IMR-90 (cell line): ENCODE measurements around the gene OPA3. TPM values are rescaled to one million over a fixed set of nuclear protein-coding genes. Genes with fewer than 3 reads are reported as not detected.

Experiments used
- ATAC-seq: fragments of 200-7000 bp; cut with Tn5 transposase; 2 replicates; pipeline ENCODE4 v1.9.1; 2020; ENCODE audit warnings: low read depth, mild to moderate bottlenecking, moderate library complexity
- BruUV-seq: library from RNA; stranded (reverse); fragments of 400-500 nt; replicated peaks from 2 replicates; lab custom pipeline; 2021; lab: Mats Ljungman, UMichigan
- CTCF ChIA-PET: fragments of 300-600 bp; formaldehyde crosslinking; extraction: SDS; loops from one replicate; lab custom pipeline; 2021; ENCODE audit warnings: antibody characterized with exemption; lab: Yijun Ruan, JAX
- POLR2A ChIA-PET: fragments of 300-600 bp; sonication (Branson Sonifier 250); formaldehyde crosslinking; loops from one replicate; lab custom pipeline; 2022; ENCODE audit warnings: antibody characterized with exemption; ENCODE audit not compliant: unreplicated experiment; lab: Charles Lee
- DNase-seq: peaks from one replicate; pipeline ENCODE4 v3.0.0; 2013
- H2AFZ ChIP-seq: replicated peaks from 2 replicates; pipeline ENCODE3; 2013; ENCODE audit warnings: low read length, mild to moderate bottlenecking; ENCODE audit not compliant: poor library complexity
- H2AK5ac ChIP-seq: 2 replicates; pipeline ENCODE4 v1.6.1; 2013; ENCODE audit warnings: low read depth, low read length, inconsistent platforms
- H2AK9ac ChIP-seq: replicated peaks from 2 replicates; pipeline ENCODE3; 2013; ENCODE audit warnings: mild to moderate bottlenecking, low read depth, low read length, moderate library complexity; ENCODE audit not compliant: poor library complexity
- H2BK120ac ChIP-seq: 2 replicates; pipeline ENCODE4 v1.6.1; 2013; ENCODE audit warnings: low read depth, low read length, inconsistent platforms
- H2BK15ac ChIP-seq: 3 replicates; pipeline ENCODE4 v1.6.1; 2013; ENCODE audit warnings: low read depth, low read length, inconsistent platforms
- H2BK20ac ChIP-seq: 2 replicates; pipeline ENCODE4 v1.6.1; 2013; ENCODE audit warnings: low read depth, mild to moderate bottlenecking, inconsistent platforms, low read length, moderate library complexity
- H2BK5ac ChIP-seq: 2 replicates; pipeline ENCODE4 v1.6.1; 2013; ENCODE audit warnings: mild to moderate bottlenecking, low read depth, low read length, inconsistent platforms; ENCODE audit not compliant: poor library complexity, severe bottlenecking
- H3K14ac ChIP-seq: replicated peaks from 2 replicates; pipeline ENCODE4 v1.6.1; 2013; ENCODE audit warnings: low read depth, low read length, inconsistent platforms
- H3K18ac ChIP-seq: 2 replicates; pipeline ENCODE4 v1.6.1; 2013; ENCODE audit warnings: low read depth, low read length, control low read depth
- H3K23ac ChIP-seq: 2 replicates; pipeline ENCODE4 v1.6.1; 2013; ENCODE audit warnings: low read depth, low read length, inconsistent platforms
- H3K27ac ChIP-seq: 2 replicates; pipeline ENCODE4 v1.5.1; 2013; ENCODE audit warnings: mild to moderate bottlenecking, control low read depth, low read length; ENCODE audit not compliant: insufficient read depth
- H3K27me3 ChIP-seq: 2 replicates; pipeline ENCODE4 v1.6.1; 2013; ENCODE audit warnings: low read length; ENCODE audit not compliant: control insufficient read depth, insufficient read depth
- H3K36me3 ChIP-seq: 2 replicates; pipeline ENCODE4 v1.6.1; 2013; ENCODE audit warnings: low read length, mixed read lengths; ENCODE audit not compliant: control insufficient read depth, insufficient read depth
- H3K4ac ChIP-seq: 2 replicates; pipeline ENCODE4 v1.6.1; 2013; ENCODE audit warnings: low read depth, low read length, inconsistent platforms
- H3K4me1 ChIP-seq: 2 replicates; pipeline ENCODE4 v1.6.1; 2013; ENCODE audit warnings: low read length, mixed read lengths; ENCODE audit not compliant: control insufficient read depth, insufficient read depth
- H3K4me2 ChIP-seq: 2 replicates; pipeline ENCODE4 v1.6.1; 2013; ENCODE audit warnings: low read depth, mild to moderate bottlenecking, control low read depth, low read length, moderate library complexity
- H3K4me3 ChIP-seq: 2 replicates; pipeline ENCODE4 v1.5.1; 2013; ENCODE audit warnings: low read depth, mild to moderate bottlenecking, control low read depth, low read length, moderate library complexity; ENCODE audit not compliant: insufficient read depth
- H3K56ac ChIP-seq: 2 replicates; pipeline ENCODE4 v1.6.1; 2013; ENCODE audit warnings: low read length, inconsistent platforms; ENCODE audit not compliant: insufficient read depth; ENCODE audit errors: extremely low read depth
- H3K79me1 ChIP-seq, 2 experiments: 2 replicates each; pipeline ENCODE4 v1.6.1; 2013; ENCODE audit warnings: low read length in 2 of 2, inconsistent platforms in 1 of 2, low read depth in 1 of 2
- H3K9ac ChIP-seq: 2 replicates; pipeline ENCODE4 v1.6.1; 2013; ENCODE audit warnings: low read depth, low read length, control low read depth
- H3K9me1 ChIP-seq: 2 replicates; pipeline ENCODE4 v1.6.1; 2013; ENCODE audit warnings: low read length, inconsistent platforms; ENCODE audit not compliant: insufficient read depth
- H3K9me3 ChIP-seq: 2 replicates; pipeline ENCODE4 v1.6.1; 2013; ENCODE audit warnings: low read length; ENCODE audit not compliant: control insufficient read depth, insufficient read depth
- H4K20me1 ChIP-seq: 2 replicates; pipeline ENCODE4 v1.6.1; 2013; ENCODE audit warnings: low read length, inconsistent platforms; ENCODE audit not compliant: insufficient read depth
- H4K5ac ChIP-seq: 2 replicates; pipeline ENCODE4 v1.6.1; 2013; ENCODE audit warnings: mild to moderate bottlenecking, low read depth, low read length, control low read depth
- H4K8ac ChIP-seq, 2 experiments: 2 replicates each; pipeline ENCODE4 v1.6.1; 2013; ENCODE audit warnings: low read depth in 2 of 2, low read length in 2 of 2, control low read depth in 1 of 2, inconsistent platforms in 1 of 2
- H4K91ac ChIP-seq: 2 replicates; pipeline ENCODE4 v1.6.1; 2013; ENCODE audit warnings: low read depth, low read length, inconsistent platforms; ENCODE audit not compliant: insufficient read depth
- CHD1 ChIP-seq: IDR thresholded peaks from 2 replicates; pipeline ENCODE4 v1.6.1; 2012; ENCODE audit warnings: low read depth, low read length, improper control_type of control experiment
- FOS ChIP-seq: fragments of 150-350 bp; IDR thresholded peaks from 2 replicates; pipeline ENCODE4 v1.6.1; 2016; ENCODE audit warnings: low read depth, low read length
- MAFK ChIP-seq: IDR thresholded peaks from 2 replicates; pipeline ENCODE4 v1.6.1; 2012; ENCODE audit warnings: low read depth, low read length, improper control_type of control experiment
- MXI1 ChIP-seq: IDR thresholded peaks from 2 replicates; pipeline ENCODE4 v1.6.1; 2012; ENCODE audit warnings: low read depth, mild to moderate bottlenecking, low read length, moderate library complexity, borderline replicate concordance
- POLR2A ChIP-seq: IDR thresholded peaks from 2 replicates; pipeline ENCODE4 v1.6.1; 2012; ENCODE audit warnings: mild to moderate bottlenecking, low read depth, low read length
- RFX5 ChIP-seq: IDR thresholded peaks from 2 replicates; pipeline ENCODE4 v1.8.0; 2012; ENCODE audit warnings: low read depth, mild to moderate bottlenecking, low read length, moderate library complexity
- WGBS, 2 experiments: methylation state at CpG; one replicate each; pipeline versions ENCODE4 v1.1.5 to v1.1.7; 2013; ENCODE audit warnings: missing lambda C conversion rate in 2 of 2; ENCODE audit not compliant: insufficient read length in 1 of 2; ENCODE audit errors: extremely low coverage in 2 of 2; 5-methylcytosine and 5-hydroxymethylcytosine counted together
- dilution Hi-C: fragments of 300-500 bp; cut with HindIII; formaldehyde crosslinking; loops from one replicate; pipeline ENCODE4 v1.14.3; 2018; ENCODE audit warnings: low sequenced_read_pairs; ENCODE audit not compliant: unreplicated experiment
- in situ Hi-C: fragments of 300-500 bp; cut with MboI; formaldehyde crosslinking; loops from 3 replicates; pipeline ENCODE4 v1.14.3; 2019; ENCODE audit warnings: low sequenced_read_pairs, inconsistent platforms, mixed read lengths
- intact Hi-C: fragments of 100-400 bp; cut with micrococcal nuclease; formaldehyde crosslinking; loops from 2 replicates; pipeline ENCODE4 v1.10.0; 2022
- polyA plus RNA-seq, 3 experiments: library from polyadenylated mRNA; depleted of rRNA; stranded (reverse); fragments of >200 nt; gene quantifications; 2 replicates each; pipeline ENCODE4 v1.2.3, GENCODE V29; 2012; ENCODE audit warnings: low replicate concordance in 1 of 3
- total RNA-seq: library from RNA; depleted of rRNA; stranded (reverse); fragments of >200 nt; gene quantifications from 2 replicates; pipeline ENCODE4 v1.2.3, GENCODE V29; 2012
- TF ChIP-seq, protein P1 (sequence below): fragments of 150-350 bp; IDR thresholded peaks from 2 replicates; pipeline ENCODE4 v1.6.1; 2017; ENCODE audit warnings: mild to moderate bottlenecking, antibody characterized with exemption, low read length, low read depth
- TF ChIP-seq, protein P2 (sequence below): fragments of 150-350 bp; IDR thresholded peaks from 2 replicates; pipeline ENCODE4 v1.6.1; 2016; ENCODE audit warnings: low read depth, mild to moderate bottlenecking, low read length, moderate library complexity, borderline replicate concordance

The OPA3 gene
- total and polyA plus RNA-seq, 2 of the 4 experiments (the other 2 are of a cell fraction), result 5.2 to 9.6 TPM

DNA sequence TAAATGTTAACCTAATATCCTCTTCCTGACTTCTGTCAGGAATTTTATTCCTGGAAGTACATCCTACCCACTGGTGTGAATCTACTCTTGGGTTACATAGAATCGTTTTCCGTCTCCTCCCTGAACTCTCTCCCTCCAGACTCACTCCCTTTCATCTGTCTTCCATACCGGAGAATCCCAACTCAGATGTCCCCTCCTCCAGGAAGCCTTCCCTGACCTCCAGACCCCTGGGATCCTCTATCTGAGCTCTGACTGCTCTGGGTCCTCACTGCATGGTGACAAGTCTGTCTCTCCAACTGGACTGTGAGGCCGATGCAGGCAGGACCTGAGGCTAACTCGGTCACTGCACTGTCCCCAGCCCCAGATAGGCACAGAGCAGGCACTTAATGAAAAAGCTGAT lies 24.6 kb downstream of the OPA3 start:
- no peak overlapping the region for H4K91ac ChIP-seq
- H2BK5ac ChIP-seq, result no peak overlapping the region
- ChIA-PET POLR2A (no interaction called here), CTCF (no interaction called here)
- H2BK120ac ChIP-seq, result no peak overlapping the region
- WGBS, 2 experiments, result 86% methylated on average over 2 of the region's 5 CpGs; no CpG with 5 or more reads in 1 of the 2 experiments
- dilution Hi-C loops (no loop called here), in situ Hi-C loops (no loop called here), intact Hi-C loops (no loop called here)
- no peak overlapping the region for H3K4ac ChIP-seq
- H3K23ac ChIP-seq, result no peak overlapping the region
- no peak overlapping the region for H3K4me2 ChIP-seq
- no peak overlapping the region for H2AFZ ChIP-seq
- H2AK9ac ChIP-seq, result no peak overlapping the region
- H2BK20ac ChIP-seq, result no peak overlapping the region
- peaks cover 3% of the 10 kb centered on the region; the same call in 1 of the 2 replicates for H3K9me1 ChIP-seq
- peaks cover 3 to 24% of the 10 kb centered on the region in 2 experiments; a peak in 3 of 4 replicates for H3K79me1 ChIP-seq
- H2BK15ac ChIP-seq, result no peak overlapping the region
- TF ChIP-seq RFX5 (no peak), CHD1 (no peak), POLR2A (no peak), MXI1 (no peak), MAFK (no peak), FOS (no peak)
- TF ChIP-seq, protein P1, sequence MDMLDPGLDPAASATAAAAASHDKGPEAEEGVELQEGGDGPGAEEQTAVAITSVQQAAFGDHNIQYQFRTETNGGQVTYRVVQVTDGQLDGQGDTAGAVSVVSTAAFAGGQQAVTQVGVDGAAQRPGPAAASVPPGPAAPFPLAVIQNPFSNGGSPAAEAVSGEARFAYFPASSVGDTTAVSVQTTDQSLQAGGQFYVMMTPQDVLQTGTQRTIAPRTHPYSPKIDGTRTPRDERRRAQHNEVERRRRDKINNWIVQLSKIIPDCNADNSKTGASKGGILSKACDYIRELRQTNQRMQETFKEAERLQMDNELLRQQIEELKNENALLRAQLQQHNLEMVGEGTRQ, result no peak
- TF ChIP-seq, protein P2, sequence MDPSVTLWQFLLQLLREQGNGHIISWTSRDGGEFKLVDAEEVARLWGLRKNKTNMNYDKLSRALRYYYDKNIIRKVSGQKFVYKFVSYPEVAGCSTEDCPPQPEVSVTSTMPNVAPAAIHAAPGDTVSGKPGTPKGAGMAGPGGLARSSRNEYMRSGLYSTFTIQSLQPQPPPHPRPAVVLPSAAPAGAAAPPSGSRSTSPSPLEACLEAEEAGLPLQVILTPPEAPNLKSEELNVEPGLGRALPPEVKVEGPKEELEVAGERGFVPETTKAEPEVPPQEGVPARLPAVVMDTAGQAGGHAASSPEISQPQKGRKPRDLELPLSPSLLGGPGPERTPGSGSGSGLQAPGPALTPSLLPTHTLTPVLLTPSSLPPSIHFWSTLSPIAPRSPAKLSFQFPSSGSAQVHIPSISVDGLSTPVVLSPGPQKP, result no peak
- no peak overlapping the region for H3K18ac ChIP-seq
- H3K27me3 ChIP-seq, result no peaks in the 10 kb centered on the region
- no peaks in the 10 kb centered on the region for H3K36me3 ChIP-seq
- H2AK5ac ChIP-seq, result no peak overlapping the region
- no peak overlapping the region for H3K4me3 ChIP-seq
- no peak overlapping the region for H4K8ac ChIP-seq
- BruUV-seq, result no TSS peak
- no peaks in the 10 kb centered on the region for H3K4me1 ChIP-seq
- H4K5ac ChIP-seq, result no peak overlapping the region
- no peaks in the 10 kb centered on the region for H3K9me3 ChIP-seq
- ATAC-seq, result no peak
- H4K20me1 ChIP-seq, result peaks cover 2% of the 10 kb centered on the region; the same call in 1 of the 2 replicates
- DNase-seq, result no peak
- H3K14ac ChIP-seq, result no peak overlapping the region
- no peak overlapping the region for H3K27ac ChIP-seq
- H3K56ac ChIP-seq, result no peak overlapping the region
- H3K9ac ChIP-seq, result no peak overlapping the region
